GM18505 (cell line): ENCODE measurements around the gene ACBD6.

ENCODE experiments used
- ATAC-seq: cut with Tn5 transposase; IDR thresholded peaks from one replicate; pipeline ENCODE4 v1.9.1; 2021; ENCODE audit not compliant: unreplicated experiment
- POLR2A ChIP-seq: IDR thresholded peaks from 4 replicates; pipeline ENCODE4 v1.6.1; 2011; ENCODE audit warnings: borderline replicate concordance; ENCODE audit not compliant: insufficient read depth, insufficient read length; ENCODE audit errors: extremely low read depth

Gene ACBD6

DNA sequence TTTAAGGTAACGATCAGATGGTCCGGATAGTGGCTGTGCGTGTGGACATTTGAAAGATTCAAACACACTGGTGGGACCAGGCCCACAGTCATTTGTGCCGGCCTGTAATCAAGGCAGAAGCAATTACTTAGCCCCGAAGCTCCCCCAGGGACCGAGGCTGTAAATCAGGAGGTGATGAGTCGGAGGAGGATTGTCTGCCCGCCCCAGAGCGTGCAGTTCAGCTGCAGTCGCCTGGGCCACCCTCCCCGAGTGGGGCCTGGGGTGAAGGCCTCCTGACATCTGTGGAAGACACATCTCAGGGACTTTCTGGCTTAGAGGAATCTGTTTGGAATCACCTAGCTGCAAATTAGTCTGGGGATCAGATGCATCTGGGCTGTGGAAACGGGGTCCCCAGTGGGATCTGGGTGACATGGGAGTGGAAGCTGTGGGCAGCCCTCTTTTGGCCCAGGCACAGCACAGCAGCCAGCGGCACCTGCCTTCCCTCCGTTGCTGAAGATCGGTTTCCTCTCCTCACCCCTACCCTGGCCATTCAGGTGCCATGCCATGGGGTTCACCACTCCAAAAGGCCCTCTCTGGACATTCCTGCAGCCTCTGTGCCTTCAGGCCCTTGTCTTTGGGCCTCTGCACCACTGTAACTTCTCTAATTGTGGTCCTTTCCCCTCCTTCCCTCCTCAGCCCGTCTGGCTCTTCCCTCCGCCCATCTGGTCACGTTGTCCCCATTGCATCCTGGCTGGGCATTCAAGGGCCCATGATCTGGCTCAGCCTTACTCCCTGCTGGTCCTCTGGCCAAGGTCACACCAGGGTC lies 246.6 kb downstream of the ACBD6 start:
- no peak for ATAC-seq
- TF ChIP-seq POLR2A: no peak

DNA sequence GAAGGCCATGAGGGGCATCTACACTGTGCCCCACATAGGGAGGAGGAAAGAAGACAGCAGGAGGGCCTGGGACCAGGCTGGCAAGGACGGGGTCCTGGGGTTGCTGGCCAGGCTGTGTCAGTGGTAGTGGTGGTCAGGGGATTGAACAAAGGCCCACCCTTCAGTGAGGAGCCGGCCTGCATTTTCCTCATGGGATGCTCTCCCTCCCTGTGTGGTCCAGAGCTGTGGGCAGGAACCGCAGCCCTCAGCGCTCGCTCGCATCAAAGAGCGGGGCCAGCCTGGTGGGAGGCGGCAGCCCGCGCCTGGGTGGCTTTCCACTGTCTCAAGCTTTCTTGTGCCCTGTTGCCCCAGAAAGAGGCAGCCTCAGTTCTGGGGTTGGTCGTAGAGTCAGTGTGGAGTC lies 247.5 kb downstream of the ACBD6 start:
- ATAC-seq: no peak

DNA sequence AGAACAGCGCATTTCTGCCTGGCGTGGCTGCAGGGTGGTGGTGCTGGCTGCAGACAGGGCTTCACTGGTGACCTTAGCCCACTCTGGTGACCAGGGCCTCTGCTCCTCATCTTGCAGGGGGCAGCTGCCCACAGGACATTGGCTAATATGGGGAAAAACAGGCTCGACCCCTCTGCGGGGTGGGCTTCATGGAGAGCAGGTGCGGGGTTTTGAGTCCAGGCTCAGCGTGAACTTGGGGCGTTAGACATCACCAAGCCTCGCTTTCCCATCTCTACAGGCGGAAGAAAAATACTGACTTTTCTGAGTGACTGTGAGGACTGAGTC lies 247.9 kb downstream of the ACBD6 start:
- no peak for ATAC-seq
- no peak for TF ChIP-seq POLR2A

More for the DNA sequence above, 247.5 kb downstream of the ACBD6 start:
- TF ChIP-seq POLR2A: no peak

- no peak for TF ChIP-seq POLR2A
- ATAC-seq: no peak
Measured at GRCh38 chr1:180253585-180254495, 248.5 kb downstream of the ACBD6 start.

DNA sequence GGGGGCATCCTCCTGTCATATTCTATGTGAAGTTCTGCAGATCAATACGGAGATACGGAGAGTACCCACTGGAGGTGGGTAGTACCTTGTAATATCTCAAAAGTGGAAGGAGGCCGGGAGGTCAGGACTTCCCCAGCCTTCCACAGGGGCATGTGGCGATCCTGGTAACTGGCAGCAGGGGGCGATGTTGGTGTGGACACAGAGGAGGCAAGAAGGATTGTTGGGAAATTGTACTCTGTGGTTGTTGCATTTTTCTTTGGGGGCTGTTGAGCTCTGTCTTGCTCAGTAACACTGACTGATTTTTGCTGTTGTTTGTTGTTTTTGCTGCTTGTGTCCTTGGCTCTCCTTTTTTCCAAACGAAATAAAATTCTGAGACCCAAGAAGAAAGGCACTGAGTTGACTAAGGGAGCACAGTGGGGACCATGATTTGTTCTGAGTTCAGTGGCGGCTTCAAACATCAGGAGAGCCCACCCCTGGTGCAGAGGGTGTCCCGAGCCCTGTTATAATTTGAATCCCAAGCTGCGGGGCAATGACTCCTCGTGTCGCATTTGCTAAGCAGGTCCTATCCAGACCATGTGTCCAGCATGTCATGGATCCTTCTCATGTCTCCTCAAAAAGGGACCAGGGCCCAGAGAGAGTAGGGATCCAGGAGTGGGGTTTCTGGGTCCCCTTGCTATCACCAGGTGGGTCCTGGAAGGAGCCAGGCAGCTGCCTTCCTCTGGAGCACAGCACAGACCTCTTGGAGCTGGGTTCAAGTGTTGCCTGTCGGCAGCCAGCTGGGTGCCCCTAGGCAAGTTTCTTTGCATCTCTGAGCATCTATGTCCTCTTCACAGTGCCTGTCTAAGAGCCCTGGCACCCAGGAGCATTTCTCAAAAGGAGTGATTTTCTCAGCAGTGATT lies 249.5 kb downstream of the ACBD6 start:
- ATAC-seq: peak; percentile 70
- no peak for TF ChIP-seq POLR2A

DNA sequence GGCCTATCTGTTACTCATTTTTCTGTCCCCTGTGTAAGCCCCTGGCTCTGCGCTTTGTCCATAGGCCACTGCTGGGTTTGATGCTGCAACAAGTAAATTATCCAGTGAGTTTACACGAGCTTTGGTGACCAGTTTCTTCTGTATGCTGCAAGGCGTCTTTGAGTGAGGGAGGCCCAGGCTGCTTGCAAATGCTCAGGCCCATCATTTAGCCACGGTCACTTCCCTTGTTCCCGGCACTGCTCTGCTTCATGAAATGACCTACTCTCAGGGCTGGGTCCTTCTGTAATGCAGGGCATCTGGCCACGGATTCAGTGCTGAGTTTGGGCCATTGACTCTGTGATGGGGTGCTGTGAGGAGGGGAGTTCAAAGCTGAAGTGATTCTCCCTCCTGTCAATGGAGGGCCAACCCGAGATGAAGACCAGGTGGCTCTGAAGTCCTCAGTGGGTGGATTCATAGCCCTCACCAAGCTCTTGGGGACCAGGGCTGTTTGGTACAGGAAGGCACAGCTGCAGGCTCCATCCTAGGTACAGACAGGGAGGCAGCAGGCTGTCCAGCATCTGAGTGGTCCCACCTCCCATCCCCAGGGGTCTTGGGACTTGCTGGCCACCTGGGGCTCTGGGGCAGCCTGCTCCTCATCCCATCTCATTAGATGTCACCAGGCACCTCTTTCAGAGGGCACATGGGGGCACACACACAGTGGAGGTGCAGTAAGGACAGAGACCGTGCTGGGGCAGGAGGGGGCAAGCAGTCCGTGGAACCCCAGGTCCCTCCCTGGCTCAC lies 250.7 kb downstream of the ACBD6 start:
- TF ChIP-seq POLR2A: no peak
- ATAC-seq: no peak

- no peak for ATAC-seq
- TF ChIP-seq POLR2A: no peak
Measured at GRCh38 chr1:180250883-180251509, 251.4 kb downstream of the ACBD6 start.

GRCh38 chr1:180250499-180250770 lies 251.9 kb downstream of the ACBD6 start:
- ATAC-seq: no peak
- TF ChIP-seq POLR2A: no peak

DNA sequence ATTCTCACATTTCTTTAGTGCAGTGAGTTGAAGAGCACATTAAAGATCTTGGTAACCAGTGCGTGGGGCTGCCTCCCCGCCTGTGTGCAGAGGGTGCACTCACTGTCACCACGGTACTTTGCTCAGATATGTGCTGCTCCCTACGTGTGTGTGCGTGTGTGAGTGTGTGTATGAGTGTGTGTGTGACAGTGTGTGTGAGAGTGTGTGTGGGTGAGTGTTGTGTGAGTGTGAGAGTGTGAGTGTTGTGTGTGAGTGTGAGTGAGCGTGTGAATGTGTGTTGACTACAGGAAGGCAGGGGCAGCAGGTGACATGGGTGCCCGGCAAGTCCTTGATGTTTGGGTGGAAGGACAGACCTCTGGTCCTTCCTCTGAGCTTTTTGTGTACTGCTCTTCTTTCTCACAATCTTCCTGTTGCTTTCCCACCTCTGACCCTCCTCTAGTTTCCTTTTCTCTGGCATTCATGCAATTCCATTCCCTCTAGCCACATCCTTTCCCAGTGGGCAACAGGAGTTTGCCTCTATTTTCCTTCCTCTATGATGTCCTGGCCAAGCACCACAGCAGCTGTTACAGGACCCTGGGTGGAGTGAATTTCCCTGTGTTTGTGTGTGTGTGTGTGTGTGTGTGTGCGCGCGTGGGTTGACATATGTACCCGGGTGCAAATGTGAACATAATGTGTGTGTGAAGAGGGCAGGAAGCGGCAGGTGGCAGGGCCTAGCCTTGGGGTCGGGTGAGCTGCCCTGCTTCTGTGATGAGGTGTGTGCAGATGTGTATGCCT lies 252.5 kb downstream of the ACBD6 start:
- ATAC-seq: no peak
- TF ChIP-seq POLR2A: no peak

DNA sequence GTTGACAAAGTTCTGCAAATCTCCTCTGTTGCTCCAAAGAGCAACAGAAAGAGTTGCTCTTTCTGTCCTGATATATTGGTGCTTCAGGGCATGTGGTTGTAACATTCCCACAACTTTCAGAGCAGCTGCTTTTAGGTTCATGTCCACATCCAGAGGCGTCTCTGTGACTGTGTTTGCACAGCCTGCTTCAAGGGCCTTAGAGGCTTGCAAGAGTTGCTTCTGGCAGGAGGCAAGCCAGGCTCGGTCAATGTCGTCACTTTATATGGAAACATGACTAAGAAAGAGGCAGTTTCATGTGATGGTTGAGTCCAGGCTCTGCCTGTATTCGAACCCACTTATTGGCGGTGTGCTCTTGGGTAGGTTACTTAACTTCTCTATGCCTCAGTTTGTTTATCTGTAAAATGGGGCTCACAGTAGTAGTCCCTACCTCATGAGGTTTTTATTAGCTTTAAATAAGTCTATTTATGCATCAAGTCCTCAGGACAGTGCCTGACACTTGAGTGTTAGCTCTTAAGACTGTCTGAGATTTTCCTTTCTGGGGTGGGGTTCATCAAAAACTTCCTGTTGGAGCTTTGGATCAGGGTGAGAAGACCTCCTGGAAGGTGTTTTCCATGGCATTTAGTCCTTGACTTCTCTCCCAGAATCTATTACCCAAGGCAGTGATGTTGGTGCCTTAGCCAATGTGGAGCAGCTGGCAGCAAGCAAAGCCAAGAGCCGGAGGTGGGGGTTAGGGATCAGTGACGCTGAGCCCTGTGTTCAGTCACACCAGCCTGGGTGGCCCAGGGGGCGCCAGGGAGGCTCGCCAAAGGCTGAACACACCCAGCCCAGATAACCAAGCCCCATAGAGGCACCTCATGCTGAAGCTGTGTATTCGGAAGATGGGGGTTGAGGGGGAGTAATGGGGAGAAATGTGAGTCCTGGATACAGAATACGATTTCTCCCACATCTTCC lies 253.4 kb downstream of the ACBD6 start:
- no peak for ATAC-seq
- TF ChIP-seq POLR2A: no peak

- no peak for TF ChIP-seq POLR2A
- ATAC-seq: no peak
Measured at GRCh38 chr1:180248176-180248575, 254.2 kb downstream of the ACBD6 start.
